K562 (cell line): ENCODE results near the gene IFT81. TPM values are rescaled to one million over a fixed set of nuclear protein-coding genes. Genes with fewer than 3 reads are reported as not detected.

Experiments used
- polyA plus RNA-seq, 8 experiments: library from polyadenylated mRNA; depleted of rRNA in 4 of 8; stranded (reverse) in 5 of 8; unstranded in 3 of 8; fragments of >200 nt; fragmentation: Nextera tagmentation in 2 of 8; fragmentation: Illumina TruSeq in 1 of 8; extraction: Ambion mirVana in 2 of 8; extraction: Trizol in 1 of 8; gene quantifications; 2 replicates each; pipeline versions ENCODE4 v1.2.1 to v1.2.3, GENCODE V29; 2011 to 2014; ENCODE audit warnings: inconsistent platforms in 1 of 8, missing spikeins in 1 of 8
- total RNA-seq, 7 experiments: library from RNA; depleted of rRNA in 6 of 7; stranded (reverse); fragments of >200 nt in 6 of 7; fragmentation: Illumina TruSeq in 2 of 7; extraction: Trizol in 2 of 7; gene quantifications; 2 replicates each; pipeline versions ENCODE4 v1.2.1 to v1.2.3, GENCODE V29; 2011 to 2021; ENCODE audit warnings: low replicate concordance in 1 of 7
- TF ChIP-seq, protein P1 (sequence below): fragments of 200-600 bp; sonication (generic); IDR thresholded peaks from one replicate; pipeline ENCODE4 v1.6.1; 2012; ENCODE audit warnings: mild to moderate bottlenecking, low read depth, low read length, inconsistent platforms

IFT81 gene
- total and polyA plus RNA-seq, 9 of the 15 experiments (the other 6 are each of a cell fraction or from before 2014, with no cell fraction given), result 2.8 to 11.9 (median 7.9) TPM

DNA sequence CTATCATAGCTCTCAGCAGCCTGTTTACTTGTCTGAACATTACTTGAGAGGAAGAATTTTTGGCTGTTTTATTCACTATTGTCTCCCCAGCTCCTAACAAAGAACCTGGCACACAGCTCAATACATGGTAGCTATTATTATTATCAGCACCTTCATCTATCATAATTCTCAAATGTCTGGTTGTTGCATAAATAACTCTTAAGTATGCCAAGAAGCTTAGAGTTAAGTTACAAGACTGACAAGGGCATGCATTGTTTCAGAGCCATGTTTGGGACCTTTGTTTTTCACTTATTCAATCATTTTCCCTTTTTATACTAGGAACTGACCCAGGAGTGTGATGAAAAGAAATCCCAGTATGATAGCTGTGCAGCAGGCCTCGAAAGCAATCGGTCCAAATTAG is 79.4 kb downstream of the IFT81 start (continued):
- TF ChIP-seq, protein P1, sequence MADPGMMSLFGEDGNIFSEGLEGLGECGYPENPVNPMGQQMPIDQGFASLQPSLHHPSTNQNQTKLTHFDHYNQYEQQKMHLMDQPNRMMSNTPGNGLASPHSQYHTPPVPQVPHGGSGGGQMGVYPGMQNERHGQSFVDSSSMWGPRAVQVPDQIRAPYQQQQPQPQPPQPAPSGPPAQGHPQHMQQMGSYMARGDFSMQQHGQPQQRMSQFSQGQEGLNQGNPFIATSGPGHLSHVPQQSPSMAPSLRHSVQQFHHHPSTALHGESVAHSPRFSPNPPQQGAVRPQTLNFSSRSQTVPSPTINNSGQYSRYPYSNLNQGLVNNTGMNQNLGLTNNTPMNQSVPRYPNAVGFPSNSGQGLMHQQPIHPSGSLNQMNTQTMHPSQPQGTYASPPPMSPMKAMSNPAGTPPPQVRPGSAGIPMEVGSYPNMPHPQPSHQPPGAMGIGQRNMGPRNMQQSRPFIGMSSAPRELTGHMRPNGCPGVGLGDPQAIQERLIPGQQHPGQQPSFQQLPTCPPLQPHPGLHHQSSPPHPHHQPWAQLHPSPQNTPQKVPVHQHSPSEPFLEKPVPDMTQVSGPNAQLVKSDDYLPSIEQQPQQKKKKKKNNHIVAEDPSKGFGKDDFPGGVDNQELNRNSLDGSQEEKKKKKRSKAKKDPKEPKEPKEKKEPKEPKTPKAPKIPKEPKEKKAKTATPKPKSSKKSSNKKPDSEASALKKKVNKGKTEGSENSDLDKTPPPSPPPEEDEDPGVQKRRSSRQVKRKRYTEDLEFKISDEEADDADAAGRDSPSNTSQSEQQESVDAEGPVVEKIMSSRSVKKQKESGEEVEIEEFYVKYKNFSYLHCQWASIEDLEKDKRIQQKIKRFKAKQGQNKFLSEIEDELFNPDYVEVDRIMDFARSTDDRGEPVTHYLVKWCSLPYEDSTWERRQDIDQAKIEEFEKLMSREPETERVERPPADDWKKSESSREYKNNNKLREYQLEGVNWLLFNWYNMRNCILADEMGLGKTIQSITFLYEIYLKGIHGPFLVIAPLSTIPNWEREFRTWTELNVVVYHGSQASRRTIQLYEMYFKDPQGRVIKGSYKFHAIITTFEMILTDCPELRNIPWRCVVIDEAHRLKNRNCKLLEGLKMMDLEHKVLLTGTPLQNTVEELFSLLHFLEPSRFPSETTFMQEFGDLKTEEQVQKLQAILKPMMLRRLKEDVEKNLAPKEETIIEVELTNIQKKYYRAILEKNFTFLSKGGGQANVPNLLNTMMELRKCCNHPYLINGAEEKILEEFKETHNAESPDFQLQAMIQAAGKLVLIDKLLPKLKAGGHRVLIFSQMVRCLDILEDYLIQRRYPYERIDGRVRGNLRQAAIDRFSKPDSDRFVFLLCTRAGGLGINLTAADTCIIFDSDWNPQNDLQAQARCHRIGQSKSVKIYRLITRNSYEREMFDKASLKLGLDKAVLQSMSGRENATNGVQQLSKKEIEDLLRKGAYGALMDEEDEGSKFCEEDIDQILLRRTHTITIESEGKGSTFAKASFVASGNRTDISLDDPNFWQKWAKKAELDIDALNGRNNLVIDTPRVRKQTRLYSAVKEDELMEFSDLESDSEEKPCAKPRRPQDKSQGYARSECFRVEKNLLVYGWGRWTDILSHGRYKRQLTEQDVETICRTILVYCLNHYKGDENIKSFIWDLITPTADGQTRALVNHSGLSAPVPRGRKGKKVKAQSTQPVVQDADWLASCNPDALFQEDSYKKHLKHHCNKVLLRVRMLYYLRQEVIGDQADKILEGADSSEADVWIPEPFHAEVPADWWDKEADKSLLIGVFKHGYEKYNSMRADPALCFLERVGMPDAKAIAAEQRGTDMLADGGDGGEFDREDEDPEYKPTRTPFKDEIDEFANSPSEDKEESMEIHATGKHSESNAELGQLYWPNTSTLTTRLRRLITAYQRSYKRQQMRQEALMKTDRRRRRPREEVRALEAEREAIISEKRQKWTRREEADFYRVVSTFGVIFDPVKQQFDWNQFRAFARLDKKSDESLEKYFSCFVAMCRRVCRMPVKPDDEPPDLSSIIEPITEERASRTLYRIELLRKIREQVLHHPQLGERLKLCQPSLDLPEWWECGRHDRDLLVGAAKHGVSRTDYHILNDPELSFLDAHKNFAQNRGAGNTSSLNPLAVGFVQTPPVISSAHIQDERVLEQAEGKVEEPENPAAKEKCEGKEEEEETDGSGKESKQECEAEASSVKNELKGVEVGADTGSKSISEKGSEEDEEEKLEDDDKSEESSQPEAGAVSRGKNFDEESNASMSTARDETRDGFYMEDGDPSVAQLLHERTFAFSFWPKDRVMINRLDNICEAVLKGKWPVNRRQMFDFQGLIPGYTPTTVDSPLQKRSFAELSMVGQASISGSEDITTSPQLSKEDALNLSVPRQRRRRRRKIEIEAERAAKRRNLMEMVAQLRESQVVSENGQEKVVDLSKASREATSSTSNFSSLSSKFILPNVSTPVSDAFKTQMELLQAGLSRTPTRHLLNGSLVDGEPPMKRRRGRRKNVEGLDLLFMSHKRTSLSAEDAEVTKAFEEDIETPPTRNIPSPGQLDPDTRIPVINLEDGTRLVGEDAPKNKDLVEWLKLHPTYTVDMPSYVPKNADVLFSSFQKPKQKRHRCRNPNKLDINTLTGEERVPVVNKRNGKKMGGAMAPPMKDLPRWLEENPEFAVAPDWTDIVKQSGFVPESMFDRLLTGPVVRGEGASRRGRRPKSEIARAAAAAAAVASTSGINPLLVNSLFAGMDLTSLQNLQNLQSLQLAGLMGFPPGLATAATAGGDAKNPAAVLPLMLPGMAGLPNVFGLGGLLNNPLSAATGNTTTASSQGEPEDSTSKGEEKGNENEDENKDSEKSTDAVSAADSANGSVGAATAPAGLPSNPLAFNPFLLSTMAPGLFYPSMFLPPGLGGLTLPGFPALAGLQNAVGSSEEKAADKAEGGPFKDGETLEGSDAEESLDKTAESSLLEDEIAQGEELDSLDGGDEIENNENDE, result no peak
